Effector CD8-positive, alpha-beta T cell (primary cell): ENCODE results near the gene DMD.
"Not testable (repeated sequence)": the region's sequence is repeated elsewhere in the genome, so short reads cannot be mapped to it uniquely, and the experiment has no call there.

Experiments used
- DNase-seq: peaks from one replicate; lab custom pipeline; 2025; lab: John Stamatoyannopoulos, UW

Gene DMD

GRCh38 chrX:32618154-32618553 lies 593.2 kb downstream of the DMD start:
- no peak for DNase-seq

- DNase-seq = no peak
Measured at GRCh38 chrX:32614707-32615106, 596.6 kb downstream of the DMD start.

GRCh38 chrX:32599156-32599555 lies 612.2 kb downstream of the DMD start:
- no peak for DNase-seq

GRCh38 chrX:32598707-32599106 lies 612.6 kb downstream of the DMD start:
- no peak for DNase-seq

- no peak for DNase-seq
Measured at GRCh38 chrX:32597777-32598176, 613.6 kb downstream of the DMD start.

- no peak for DNase-seq
Measured at GRCh38 chrX:32592786-32593185, 618.6 kb downstream of the DMD start.

- DNase-seq = no peak
Measured at GRCh38 chrX:32591589-32591988, 619.8 kb downstream of the DMD start.

GRCh38 chrX:32582729-32583128 lies 628.6 kb downstream of the DMD start:
- no peak for DNase-seq

- no peak for DNase-seq
Measured at GRCh38 chrX:32576885-32577284, 634.5 kb downstream of the DMD start.

GRCh38 chrX:32572644-32573043 lies 638.7 kb downstream of the DMD start:
- DNase-seq = no peak

- no peak for DNase-seq
Measured at GRCh38 chrX:32571579-32571978, 639.8 kb downstream of the DMD start.

- DNase-seq = no peak
Measured at GRCh38 chrX:32562261-32562660, 649.1 kb downstream of the DMD start.

GRCh38 chrX:32545101-32545500 lies 666.2 kb downstream of the DMD start:
- no peak for DNase-seq

- DNase-seq = no peak
Measured at GRCh38 chrX:32538554-32538953, 672.8 kb downstream of the DMD start.

- DNase-seq = no peak
Measured at GRCh38 chrX:32533848-32534247, 677.5 kb downstream of the DMD start.

- no peak for DNase-seq
Measured at GRCh38 chrX:32532262-32532661, 679.1 kb downstream of the DMD start.

- DNase-seq = no peak
Measured at GRCh38 chrX:32530802-32531403, 680.4 kb downstream of the DMD start.

GRCh38 chrX:32528451-32528850 lies 682.9 kb downstream of the DMD start:
- DNase-seq = not testable (repeated sequence)

- no peak for DNase-seq
Measured at GRCh38 chrX:32525234-32525633, 686.1 kb downstream of the DMD start.

- no peak for DNase-seq
Measured at GRCh38 chrX:32524385-32524784, 687.0 kb downstream of the DMD start.

GRCh38 chrX:32520789-32521188 lies 690.6 kb downstream of the DMD start:
- no peak for DNase-seq

GRCh38 chrX:32514986-32515385 lies 696.4 kb downstream of the DMD start:
- no peak for DNase-seq

- DNase-seq = no peak
Measured at GRCh38 chrX:32501606-32502005, 709.7 kb downstream of the DMD start.

GRCh38 chrX:32496671-32497070 lies 714.7 kb downstream of the DMD start:
- DNase-seq = no peak

GRCh38 chrX:32495855-32496254 lies 715.5 kb downstream of the DMD start:
- DNase-seq = no peak
